Osteocyte (in vitro differentiated cells): Measurements from ENCODE around the gene CNTNAP2. TPM values are rescaled to one million over a fixed set of nuclear protein-coding genes. Genes with fewer than 3 reads are reported as not detected.

Source experiments
- DNase-seq: peaks from one replicate; pipeline ENCODE4 v3.0.0; 2021; ENCODE audit warnings: mixed read lengths; ENCODE audit not compliant: unreplicated experiment; ENCODE audit errors: extremely low spot score
- H3K27ac Mint-ChIP-seq: one replicate; pipeline ENCODE4 v1.8.0; 2021; ENCODE audit warnings: mild to moderate bottlenecking, mixed read lengths; ENCODE audit not compliant: unreplicated experiment
- H3K27me3 Mint-ChIP-seq: one replicate; pipeline ENCODE4 v1.8.0; 2021; ENCODE audit warnings: mixed read lengths; ENCODE audit not compliant: unreplicated experiment
- H3K36me3 Mint-ChIP-seq: one replicate; pipeline ENCODE4 v1.8.0; 2021; ENCODE audit warnings: mixed read lengths; ENCODE audit not compliant: unreplicated experiment
- H3K4me1 Mint-ChIP-seq: one replicate; pipeline ENCODE4 v1.8.0; 2021; ENCODE audit warnings: mixed read lengths; ENCODE audit not compliant: unreplicated experiment
- H3K4me3 Mint-ChIP-seq: one replicate; pipeline ENCODE4 v1.8.0; 2021; ENCODE audit warnings: mild to moderate bottlenecking, moderate library complexity, mixed read lengths; ENCODE audit not compliant: unreplicated experiment
- H3K9me3 Mint-ChIP-seq: one replicate; pipeline ENCODE4 v1.8.0; 2021; ENCODE audit warnings: mixed read lengths; ENCODE audit not compliant: unreplicated experiment
- total RNA-seq: library from RNA; stranded (reverse); gene quantifications from 2 replicates; pipeline ENCODE4 v1.2.1, GENCODE V29; 2021
- TF ChIP-seq, protein P1 (sequence below): fragments of 200-600 bp; sonication (generic); IDR thresholded peaks from 2 replicates; pipeline ENCODE4 v1.5.0; 2021; ENCODE audit warnings: antibody characterized with exemption, mild to moderate bottlenecking, moderate library complexity

Gene CNTNAP2
- total RNA-seq, 1 donor from 2014 or later, result 1.4 TPM

DNA sequence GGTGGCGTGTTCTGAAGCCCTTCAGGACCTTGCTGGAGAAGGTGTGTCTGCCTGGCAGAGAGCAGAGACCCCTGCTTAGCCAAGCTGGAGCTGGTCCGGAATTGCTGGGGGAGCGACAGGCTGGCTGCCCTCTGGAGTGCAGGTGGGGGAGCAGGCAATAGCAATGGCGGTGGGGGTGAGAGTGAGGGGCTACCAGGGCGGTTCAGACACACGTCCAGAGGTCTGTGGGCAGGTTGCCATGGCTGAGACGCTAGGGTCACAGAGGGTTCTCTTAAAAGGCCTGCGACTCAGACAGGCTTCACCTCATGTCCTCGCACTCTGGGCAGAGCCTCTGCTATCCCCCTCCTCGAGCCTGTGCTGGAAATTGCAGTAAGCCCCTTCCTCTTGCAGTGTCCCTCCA is 2144.9 kb downstream of the CNTNAP2 start:
- H3K27ac Mint-ChIP-seq, result no peak overlapping the region
- no peaks in the 10 kb centered on the region for H3K36me3 Mint-ChIP-seq
- TF ChIP-seq, protein P1, sequence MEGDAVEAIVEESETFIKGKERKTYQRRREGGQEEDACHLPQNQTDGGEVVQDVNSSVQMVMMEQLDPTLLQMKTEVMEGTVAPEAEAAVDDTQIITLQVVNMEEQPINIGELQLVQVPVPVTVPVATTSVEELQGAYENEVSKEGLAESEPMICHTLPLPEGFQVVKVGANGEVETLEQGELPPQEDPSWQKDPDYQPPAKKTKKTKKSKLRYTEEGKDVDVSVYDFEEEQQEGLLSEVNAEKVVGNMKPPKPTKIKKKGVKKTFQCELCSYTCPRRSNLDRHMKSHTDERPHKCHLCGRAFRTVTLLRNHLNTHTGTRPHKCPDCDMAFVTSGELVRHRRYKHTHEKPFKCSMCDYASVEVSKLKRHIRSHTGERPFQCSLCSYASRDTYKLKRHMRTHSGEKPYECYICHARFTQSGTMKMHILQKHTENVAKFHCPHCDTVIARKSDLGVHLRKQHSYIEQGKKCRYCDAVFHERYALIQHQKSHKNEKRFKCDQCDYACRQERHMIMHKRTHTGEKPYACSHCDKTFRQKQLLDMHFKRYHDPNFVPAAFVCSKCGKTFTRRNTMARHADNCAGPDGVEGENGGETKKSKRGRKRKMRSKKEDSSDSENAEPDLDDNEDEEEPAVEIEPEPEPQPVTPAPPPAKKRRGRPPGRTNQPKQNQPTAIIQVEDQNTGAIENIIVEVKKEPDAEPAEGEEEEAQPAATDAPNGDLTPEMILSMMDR, result no peak
- peaks cover 6% of the 10 kb centered on the region for H3K27me3 Mint-ChIP-seq
- no peaks in the 10 kb centered on the region for H3K9me3 Mint-ChIP-seq
- H3K4me3 Mint-ChIP-seq, result no peak overlapping the region
- no peak for DNase-seq
- H3K4me1 Mint-ChIP-seq, result peaks cover 5% of the 10 kb centered on the region

- Mint-ChIP-seq H3K9me3 (no peaks in the 10 kb centered on the region), H3K4me3 (no peak overlapping the region), H3K27ac (no peak overlapping the region), H3K36me3 (no peaks in the 10 kb centered on the region), H3K27me3 (peaks cover 6% of the 10 kb centered on the region), H3K4me1 (peaks cover 5% of the 10 kb centered on the region)
- DNase-seq, result no peak
- TF ChIP-seq, protein P1, result no peak
Observed at GRCh38 chr7:148261996-148262688, 2145.5 kb downstream of the CNTNAP2 start.

GRCh38 chr7:148262721-148263229 is 2146.2 kb downstream of the CNTNAP2 start:
- Mint-ChIP-seq H3K27ac (no peak overlapping the region), H3K4me1 (peaks cover 5% of the 10 kb centered on the region), H3K9me3 (no peaks in the 10 kb centered on the region), H3K27me3 (peaks cover 6% of the 10 kb centered on the region), H3K36me3 (no peaks in the 10 kb centered on the region), H3K4me3 (peak overlapping the region; percentile 46)
- peak; percentile 88 for DNase-seq
- TF ChIP-seq, protein P1, result peak; percentile 92

- no peak for DNase-seq
- no peak overlapping the region for H3K27ac Mint-ChIP-seq
- peaks cover 6% of the 10 kb centered on the region for H3K27me3 Mint-ChIP-seq
- peaks cover 5% of the 10 kb centered on the region for H3K4me1 Mint-ChIP-seq
- no peaks in the 10 kb centered on the region for H3K36me3 Mint-ChIP-seq
- TF ChIP-seq, protein P1, result peak; percentile 69
- H3K4me3 Mint-ChIP-seq, result no peak overlapping the region
- H3K9me3 Mint-ChIP-seq, result no peaks in the 10 kb centered on the region
Observed at GRCh38 chr7:148264933-148265557, 2148.4 kb downstream of the CNTNAP2 start.

DNA sequence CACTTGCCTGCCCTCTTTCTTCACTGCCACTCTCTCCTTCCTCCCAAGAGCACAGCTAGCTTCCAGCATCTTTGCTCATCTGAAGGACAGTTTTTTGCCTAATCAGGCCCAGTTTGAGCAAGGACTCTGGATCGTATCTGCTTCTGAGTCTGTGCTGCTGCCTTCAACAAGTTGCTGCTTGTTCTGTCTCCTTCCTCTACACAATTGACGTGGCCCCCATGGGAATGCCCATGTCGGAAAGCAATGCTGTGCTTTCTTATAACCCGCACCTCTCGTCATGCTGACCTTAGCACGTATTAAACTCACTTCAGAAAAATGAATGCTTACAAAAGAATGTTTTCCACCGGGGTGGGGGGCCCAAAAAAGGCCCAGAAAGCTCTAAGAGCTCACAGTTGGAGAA is 2149.3 kb downstream of the CNTNAP2 start:
- TF ChIP-seq, protein P1, result no peak
- Mint-ChIP-seq H3K4me3 (no peak overlapping the region), H3K36me3 (no peaks in the 10 kb centered on the region), H3K27me3 (peaks cover 6% of the 10 kb centered on the region), H3K27ac (no peak overlapping the region), H3K4me1 (peaks cover 5% of the 10 kb centered on the region), H3K9me3 (no peaks in the 10 kb centered on the region)
- DNase-seq, result no peak
